CD4-positive, alpha-beta T cell treated with Interleukin-4 for 4 hours (primary cell): ENCODE data around the gene RTL1.

Source experiments
- DNase-seq: peaks from one replicate; pipeline ENCODE4 v3.0.0-alpha.2; 2020

The RTL1 gene

GRCh38 chr14:100881211-100882025 lies 22.1 kb downstream of the RTL1 start:
- no peak for DNase-seq

GRCh38 chr14:100880271-100881101 lies 23.0 kb downstream of the RTL1 start:
- no peak for DNase-seq

- no peak for DNase-seq
Measured at GRCh38 chr14:100879782-100880181, 23.7 kb downstream of the RTL1 start.

DNA sequence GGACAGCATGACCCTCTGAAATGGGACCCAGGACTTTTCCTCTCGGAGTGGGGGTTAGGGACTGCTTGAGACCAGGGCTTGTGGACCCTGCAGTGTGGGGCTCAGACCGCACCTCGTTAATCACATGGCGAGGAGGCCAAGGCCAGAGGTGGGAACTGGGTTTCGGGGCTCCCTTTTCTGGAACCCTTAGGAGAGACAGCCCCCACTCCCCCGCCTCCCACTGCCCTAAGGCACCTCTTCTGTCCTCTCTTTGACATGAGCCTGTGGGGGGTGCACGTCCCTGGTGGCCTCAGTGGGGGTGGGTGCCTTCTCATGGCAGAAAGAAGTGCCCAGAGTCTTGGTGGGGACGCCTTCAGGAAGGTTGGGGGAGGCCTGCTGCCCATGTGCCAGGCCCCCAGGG lies 24.3 kb downstream of the RTL1 start:
- DNase-seq, result no peak

DNA sequence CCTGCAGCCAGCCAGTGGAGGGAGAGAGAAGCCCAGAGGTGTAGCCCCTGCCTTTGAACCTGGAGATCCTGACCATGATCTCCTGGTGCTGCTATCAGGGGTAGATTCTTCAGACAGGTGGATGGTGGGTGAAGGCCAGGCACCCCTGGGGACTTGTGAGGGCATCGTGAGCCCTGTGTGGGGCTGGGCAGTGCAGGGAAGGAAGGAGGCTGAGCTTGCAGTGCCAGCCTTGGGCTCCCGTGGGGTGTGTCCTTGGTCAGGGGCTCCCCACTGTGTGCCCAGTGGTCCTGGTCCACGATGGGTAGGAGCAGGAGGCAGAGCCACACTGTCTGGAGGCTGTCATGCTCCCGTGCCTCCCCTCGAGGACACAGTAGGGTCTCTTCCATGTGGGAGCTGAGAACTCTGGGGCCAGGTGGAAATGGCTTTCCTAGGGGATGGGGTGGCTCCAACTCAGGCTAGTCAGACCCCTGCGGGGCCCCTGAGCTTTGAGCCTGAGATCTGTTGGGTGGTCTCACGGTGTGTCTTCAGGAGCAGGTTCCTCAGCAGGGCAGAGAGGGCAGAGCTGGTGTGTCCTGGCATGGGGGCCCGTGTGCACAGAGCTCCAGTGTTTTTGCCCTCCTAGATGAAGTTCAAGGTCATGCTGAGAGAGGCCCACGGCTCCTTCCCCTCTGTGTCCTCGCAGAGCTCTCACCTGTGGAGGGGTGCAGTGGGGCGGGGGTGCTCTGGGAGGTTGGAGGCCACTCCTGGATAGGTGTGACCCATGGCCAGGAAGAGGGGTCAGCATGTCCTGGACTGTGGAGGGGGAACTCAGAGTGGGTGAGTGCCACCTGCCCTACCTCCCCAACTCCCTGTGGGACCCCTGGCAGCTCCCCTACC lies 25.0 kb downstream of the RTL1 start:
- no peak for DNase-seq

DNA sequence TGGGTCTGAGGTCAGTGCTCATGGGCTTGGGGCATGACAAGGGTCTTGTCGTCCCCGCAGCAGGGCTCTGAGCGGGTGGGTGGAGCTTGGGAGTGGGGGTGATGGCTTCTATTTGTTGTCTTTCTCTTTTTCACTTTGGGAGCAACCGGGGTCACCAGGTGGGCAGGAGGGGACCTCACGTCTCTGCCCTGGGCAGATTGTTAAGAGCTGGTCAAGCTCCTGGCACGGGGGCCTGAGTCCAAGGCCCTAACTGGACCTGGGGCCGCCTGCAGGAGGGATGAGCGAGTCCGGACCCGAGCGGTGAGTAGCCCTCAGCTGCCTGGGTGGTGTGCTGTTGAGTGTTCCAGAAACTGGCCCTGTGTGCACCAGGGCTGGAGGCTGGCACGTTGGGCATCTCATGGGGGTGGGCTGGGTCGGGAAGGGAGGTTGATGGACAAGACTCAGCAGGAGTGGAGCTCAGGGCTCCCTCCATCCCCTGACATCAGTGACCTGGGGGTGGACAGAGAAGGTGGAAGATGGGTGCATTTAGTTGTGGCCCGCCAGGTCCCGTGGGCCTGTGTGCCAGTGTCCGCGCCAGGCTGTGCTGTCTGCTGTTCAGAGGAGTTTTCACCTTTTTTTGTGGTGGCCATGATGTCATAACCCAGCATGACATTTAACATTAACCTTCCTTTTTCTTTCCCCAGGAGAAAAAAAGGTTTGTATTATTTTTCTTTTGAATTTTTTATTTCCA lies 27.5 kb downstream of the RTL1 start:
- no peak for DNase-seq

GRCh38 chr14:100875126-100875525 lies 28.4 kb downstream of the RTL1 start:
- DNase-seq, result no peak

DNA sequence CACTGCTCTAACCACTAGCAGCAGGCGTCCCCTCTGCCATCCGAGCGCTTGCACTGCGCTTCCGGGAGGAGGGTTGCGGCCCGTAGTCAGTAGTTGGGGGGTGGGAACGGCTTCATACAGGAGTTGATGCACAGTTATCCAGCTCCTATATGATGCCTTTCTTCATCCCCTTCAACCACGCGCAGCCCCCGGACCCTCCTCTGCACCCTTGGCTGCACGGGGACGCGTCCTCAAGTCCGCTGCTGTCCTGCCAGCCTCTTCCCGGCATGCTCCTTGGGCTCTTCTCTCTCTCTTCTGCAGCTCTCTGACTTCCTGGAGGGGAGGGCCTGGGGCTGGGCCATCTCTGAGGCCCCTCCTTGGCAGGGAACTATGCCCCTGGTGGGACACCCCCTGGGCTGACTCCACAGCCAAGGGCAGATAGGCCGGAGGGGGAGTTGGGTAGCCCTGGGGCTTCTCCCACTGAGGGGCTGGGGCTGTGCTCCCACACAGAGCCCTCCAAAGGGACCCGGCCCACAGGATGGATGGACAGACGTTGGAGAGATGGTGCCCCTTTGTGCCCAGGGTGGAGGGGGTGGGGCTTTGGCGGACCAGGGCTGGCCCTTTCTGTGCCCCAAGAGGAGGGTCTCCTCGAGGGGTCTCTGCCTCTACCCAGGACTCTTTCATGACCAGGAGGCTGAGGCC lies 29.0 kb downstream of the RTL1 start:
- DNase-seq, result no peak

- DNase-seq, result no peak
Measured at GRCh38 chr14:100874051-100874410, 29.5 kb downstream of the RTL1 start.

GRCh38 chr14:100873096-100873482 lies 30.4 kb downstream of the RTL1 start:
- DNase-seq, result no peak

DNA sequence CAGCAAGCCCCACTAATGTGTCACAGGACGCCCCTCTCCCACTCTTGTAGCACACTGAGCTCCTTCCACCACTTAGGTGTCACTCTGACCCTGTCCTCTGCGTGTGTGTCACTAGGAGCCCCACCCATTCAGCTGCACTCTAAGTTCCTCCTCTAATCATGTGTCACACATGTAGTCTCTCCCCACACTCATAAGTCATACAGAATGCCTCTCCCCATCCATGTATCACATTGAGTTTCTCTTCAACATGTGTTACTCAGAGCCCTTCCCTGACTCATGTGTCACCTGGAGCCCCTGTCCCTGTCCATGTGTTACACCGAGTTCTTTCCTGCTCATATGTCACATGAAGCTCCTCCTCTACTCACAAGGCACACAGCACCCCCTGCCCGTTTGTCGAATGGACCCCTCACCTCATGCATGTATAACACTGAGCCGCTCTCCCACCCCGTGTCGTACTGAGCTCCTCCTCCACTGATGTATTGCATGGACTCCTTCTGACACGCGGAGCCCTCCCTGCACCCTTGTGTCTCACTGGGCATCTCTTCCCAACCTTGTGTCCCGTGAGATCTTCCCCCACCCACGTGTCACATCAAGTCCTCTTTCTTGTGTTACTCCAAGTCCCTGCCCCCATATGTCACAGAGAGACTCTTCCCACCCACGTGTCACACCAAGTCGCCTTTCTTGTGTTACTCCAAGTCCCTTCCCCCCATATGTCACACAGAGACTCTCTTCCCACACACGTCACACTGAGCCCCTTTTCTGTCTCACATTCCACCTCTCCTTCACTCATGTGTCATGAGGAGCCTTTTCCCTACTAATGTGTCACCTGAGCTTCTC lies 31.0 kb downstream of the RTL1 start:
- DNase-seq, result no peak

- no peak for DNase-seq
Measured at GRCh38 chr14:100871234-100872186, 32.0 kb downstream of the RTL1 start.

DNA sequence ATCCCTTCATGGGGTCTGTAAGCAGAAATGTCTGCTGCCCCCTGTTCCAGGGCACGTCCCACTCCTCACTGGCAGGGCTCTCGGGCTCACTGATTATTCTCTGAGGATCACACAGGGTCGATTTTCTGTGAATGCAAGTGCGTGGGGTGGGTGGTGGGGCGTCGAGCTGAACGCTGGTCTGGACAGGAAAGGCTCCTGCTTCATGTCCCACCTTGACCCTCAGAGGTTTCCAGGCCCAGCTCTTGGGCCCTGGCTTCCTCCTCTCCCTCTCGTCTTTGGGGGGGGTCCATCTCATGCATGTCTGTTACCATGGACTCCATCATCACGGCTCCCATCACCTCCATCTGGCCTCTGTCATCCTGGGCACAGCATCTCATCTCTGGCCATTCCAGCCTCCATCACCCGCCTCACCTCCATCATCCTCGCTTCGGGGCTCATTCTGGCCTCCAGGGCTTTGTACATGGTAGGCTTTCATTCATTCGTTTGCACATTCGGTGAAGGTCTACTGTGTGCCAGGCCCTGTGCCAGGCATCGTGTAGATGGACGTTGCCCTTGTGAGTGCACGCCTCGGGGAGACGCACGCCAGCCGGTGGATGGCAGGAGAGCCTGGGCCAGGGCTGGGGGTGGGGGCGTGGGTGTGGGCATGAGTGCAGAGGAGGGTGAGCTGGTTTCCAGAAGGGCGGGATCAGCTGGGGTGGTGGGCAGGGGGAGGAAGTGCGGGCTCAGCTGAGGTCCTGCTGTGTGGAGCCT lies 34.7 kb downstream of the RTL1 start:
- DNase-seq, result no peak

GRCh38 chr14:100867631-100868315 lies 35.7 kb downstream of the RTL1 start:
- DNase-seq, result no peak

DNA sequence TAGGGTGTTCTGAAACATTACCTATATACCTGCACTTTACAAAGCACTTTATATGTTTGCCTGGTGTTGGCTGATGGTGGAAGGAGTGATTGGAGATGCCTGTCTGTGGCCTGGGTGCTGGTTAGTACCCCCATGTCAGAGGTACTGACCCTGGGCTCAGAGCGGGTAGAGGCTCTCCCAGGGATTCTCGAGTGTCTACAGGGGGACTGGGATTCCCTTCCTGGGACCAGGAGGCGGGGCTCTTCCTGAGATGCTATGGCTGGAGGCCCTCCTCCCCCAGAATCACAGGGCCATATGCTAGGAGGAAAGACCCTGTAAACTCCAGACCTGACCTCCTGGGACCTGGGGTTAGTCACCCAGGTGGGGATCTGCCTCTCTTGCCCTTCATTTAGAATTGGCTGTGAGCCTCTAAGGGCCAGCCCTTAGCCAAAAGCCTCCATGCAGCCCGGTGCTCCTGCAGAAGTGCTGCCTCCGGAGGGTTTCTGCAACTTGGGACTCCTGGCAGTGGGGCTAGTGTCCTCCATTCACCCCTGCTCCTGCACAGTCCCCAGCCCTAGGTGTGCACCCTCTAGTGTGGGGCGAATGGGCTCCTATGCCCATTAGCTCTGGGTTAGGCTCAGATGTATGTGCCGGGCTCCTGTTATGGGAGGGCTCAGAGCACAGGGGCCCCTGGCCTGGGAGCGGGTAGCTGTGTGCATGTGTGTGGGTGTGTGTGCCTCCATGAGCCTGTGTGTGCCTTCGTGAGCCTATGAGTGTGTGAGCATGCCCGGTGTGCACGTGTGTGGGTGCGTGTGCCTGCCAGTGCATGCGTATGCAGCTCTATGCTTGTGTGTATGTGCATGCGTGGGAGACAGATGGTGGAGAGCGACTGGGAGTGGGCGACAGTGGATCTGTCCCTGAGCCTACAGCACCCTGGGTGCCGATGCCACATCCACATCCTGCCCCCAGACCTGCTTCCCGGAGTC lies 36.6 kb downstream of the RTL1 start:
- DNase-seq, result no peak

- no peak for DNase-seq
Measured at GRCh38 chr14:100865682-100866591, 37.6 kb downstream of the RTL1 start.
